Lung microvascular endothelial cell (primary cell): ENCODE data around the gene SLC39A11. TPM values are rescaled to one million over a fixed set of nuclear protein-coding genes. Genes with fewer than 3 reads are reported as not detected.
A peak's percentile ranks its signal among the peaks of the same experiment; 100 is the strongest.
"Not testable (repeated sequence)": the region's sequence is repeated elsewhere in the genome, so short reads cannot be mapped to it uniquely, and the experiment has no call there.

Source experiments
- DNase-seq, 2 donors: peaks; one replicate each; pipeline versions ENCODE4 v3.0.0 to v3.0.0-alpha.2; 2010; ENCODE audit warnings: low read depth in 2 of 2
- total RNA-seq: library from RNA; depleted of rRNA; stranded (reverse); fragments of >200 nt; gene quantifications from 2 replicates; pipeline ENCODE4 v1.2.1, GENCODE V29; 2014

The SLC39A11 gene
- total RNA-seq, 1 donor from 2014 or later: 12.7 TPM

DNA sequence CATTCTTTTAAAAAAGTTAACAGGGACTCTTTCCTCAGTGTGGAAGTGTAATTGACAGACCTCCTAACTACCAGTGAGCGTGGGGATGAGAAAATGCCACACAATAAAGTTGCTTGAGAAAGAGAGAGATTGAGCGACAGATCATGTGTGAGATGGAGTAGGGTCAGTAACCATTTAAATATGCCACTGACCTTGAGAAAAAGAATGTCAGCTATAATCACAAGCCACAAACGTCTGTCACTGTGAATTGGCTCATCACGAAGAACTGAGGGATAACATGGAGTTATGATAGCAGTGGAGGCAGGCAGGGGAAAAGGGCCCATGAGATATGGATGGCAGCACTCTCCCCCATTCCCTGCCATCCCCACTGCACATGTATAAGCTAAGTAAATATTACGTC lies 253.9 kb downstream of the SLC39A11 start:
- DNase-seq: no peak

DNA sequence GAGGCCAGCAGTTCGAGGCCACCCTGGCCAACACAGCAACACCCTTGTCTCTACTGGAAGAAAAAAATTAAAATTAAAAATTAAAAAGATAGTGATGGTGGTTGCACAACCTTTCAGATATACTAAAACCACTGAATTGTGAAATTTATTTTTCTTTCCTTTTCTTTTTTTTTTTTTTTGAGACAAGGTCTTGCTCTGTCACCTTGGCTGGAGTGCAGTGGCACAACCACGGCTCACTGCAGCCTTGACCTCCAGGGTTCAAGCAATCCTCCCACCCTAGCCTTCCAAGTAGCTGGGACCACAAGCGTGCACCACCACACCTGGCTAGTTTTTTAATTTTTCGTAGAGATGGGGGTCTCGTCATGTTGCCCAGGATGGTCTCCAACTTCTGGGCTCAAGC lies 254.4 kb downstream of the SLC39A11 start:
- no peak for DNase-seq

DNA sequence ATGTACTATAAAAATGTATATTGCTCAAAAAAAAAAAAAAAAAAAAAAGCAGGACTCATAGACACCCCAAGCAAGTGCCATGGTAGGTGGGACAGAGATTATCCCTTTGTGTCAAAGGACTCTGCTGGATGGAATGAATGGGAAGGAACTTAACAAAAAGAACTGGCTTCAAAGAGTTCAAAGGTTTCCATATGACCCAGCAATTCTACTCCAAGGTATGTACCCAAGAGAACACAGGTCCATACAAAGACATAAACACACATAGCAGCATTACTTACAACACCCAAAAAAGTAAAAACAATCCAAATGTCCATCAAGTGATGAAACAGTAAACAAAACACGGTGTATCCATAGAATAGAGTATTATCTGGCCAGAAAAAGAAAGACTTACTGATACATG lies 255.2 kb downstream of the SLC39A11 start:
- DNase-seq: no peak

DNA sequence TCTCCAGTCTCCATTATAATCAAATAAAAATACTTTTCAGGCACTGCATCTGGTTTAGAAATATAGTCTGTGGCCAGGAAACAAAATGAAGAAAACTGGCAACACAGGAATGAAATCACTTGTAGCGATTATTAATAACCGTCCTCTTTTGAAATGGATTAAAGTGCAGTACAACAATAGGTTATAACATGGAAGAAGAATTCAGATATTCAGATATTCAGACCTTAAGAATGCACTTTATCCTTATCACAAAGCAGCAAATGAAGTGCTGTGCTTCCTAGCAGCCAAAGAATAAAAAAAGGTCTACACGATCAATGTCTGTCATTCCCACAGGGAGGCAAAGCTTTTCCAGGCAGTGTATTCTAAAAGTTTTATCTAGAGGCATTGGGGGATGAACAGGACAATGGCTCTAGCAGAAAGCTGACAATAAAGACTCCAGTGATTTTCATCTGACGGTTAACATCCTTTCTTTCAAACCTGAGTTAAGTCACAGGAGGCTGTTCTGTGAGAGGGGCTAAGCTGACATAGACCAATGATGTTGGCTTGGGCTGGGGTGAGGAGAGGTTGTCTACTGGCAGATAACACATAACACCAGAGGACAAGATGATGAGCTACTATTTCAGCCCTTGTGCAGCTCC lies 259.2 kb downstream of the SLC39A11 start:
- DNase-seq: no peak

DNA sequence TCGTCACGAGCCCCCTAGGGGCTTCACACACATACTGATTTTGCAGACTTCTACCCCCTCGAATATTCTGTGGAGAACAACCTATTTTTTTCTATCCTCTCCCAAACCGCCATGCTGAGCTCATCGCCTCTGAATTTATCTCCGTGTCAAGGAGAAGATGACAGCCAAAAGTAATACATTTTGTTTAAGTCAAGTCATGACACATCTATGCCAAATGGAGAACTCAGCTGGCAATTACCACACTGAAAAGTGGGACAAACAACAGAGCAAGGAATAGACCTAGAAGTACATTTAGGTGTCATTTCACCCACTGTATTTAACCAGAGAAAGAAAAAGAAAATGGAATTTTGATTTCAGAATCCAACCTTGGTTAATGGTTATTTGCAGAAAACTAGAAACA lies 260.2 kb downstream of the SLC39A11 start:
- DNase-seq: no peak

DNA sequence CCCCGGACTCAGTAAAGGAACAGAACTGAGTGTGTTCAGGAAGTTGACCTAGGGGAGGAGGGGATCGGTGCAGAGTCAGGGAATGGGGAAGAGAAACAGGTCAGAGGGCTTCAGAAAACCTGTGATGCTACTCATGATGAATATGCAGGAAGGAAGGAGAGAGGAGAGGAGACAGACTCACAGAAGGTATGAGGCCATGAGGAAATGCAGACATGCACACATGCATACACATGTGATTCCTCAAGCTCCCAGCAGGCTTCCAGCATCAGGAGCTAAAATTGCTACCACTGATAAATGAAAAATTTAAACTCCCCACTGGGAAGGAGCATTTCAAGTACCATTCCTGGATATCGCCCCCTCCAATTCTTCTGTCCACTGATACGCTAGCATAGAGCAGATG lies 262.6 kb downstream of the SLC39A11 start:
- no peak for DNase-seq

DNA sequence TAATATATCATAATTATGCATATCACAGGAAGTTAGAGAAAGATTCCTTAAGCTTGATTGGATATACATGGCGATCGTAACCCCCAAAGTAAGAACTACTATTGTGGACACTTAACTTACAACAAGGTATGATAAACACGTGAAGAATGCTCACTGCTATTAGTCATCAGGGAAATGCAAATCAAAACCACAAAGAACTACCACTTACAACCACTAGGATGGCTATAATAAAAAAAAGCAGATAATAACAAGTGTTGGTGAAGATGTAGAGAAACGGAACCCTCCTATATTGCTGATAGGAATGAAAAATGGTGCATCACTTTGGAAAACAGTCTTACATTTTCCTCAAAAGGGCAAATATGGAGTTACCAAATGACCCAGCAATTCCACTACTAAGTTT lies 265.9 kb downstream of the SLC39A11 start:
- DNase-seq: peak in 1 of 2 donors; percentile 14

DNA sequence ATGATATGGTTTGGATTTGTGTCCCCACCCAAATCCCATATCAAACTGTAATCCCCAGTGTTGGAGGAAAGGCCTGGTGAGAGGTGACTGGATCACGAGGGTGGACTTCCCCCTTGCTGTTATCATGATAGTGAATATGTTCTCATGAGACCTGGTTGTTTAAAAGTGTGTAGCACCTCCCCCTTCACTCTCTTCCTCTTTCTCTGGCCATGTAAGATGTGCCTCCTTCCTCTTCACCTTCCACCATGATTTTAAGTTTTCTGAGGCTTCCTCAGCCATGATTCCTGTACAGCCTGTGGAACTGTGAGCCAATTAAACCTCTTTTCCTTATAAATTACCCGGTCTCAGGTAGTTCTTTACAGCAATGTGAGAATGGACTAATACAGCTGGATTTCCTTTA lies 266.4 kb downstream of the SLC39A11 start:
- not testable (repeated sequence) for DNase-seq

DNA sequence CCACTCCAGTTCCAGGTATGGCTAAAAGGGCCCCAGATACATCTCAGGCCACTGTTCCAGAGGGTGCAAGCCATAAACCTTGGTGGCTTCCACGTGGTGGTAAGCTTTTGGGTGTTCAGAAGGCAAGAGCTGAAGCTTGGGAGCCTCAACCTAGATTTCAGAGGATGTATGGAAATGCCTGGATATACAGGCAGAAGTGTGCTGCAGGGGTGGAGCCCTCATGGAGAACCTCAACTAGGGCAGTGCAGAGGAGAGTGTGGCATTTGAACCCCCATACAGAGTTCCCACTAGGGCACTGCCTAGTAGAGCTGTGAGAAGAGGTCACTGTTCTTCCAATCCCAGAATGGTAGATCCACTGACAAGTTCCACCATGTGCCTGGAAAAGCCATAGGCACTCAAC lies 267.3 kb downstream of the SLC39A11 start:
- no peak for DNase-seq

DNA sequence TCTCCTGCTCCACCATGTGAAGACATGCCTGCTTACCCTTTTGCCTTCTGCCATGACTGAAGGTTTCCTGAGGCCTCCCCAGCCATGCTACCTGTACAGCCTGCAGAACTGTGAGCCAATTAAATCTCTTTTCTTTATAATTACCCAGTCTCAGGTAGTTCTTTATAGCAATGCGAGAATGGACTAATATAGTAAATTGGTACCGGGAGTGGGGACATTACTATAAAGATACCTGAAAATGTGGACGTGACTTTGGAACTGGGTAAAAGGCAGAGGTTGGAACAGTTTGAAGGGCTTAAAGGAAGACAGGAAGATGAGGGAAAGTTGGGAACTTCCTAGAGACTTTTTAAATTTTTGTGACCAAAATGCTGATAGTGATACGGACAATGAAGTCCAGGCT lies 268.2 kb downstream of the SLC39A11 start:
- not testable (repeated sequence) for DNase-seq

DNA sequence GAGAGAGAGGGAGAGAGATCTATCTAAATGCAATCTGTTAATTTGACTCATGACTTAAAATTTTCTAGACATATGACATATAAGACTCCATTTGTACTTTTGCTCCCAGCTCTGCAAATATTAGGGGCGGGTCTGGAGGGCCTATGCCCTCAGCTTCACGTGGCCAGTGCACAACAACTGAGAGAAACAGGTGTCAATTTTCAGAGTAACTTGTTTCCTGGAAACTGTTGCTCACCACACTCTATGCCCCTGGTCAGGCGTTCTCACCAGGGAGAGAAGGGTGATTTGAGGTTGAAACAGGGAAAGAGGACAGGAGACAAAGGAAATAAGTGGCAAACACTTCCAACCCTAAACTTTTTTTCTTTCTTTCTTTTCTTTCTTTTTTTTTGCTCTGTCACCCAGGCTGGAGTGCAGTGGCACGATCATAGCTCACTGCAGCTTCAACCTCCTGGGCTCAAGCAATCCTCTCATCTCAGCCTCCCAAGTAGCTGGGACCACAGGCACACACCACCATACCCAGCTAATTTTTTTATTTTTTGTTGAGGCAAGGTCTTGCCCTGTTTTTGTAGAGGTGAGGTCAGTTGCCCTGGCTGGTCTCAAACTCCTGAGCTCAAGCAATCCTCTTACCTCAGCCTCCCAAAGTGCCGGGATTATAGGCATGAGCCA lies 270.0 kb downstream of the SLC39A11 start:
- DNase-seq: peak in 1 of 2 donors; percentile 13

DNA sequence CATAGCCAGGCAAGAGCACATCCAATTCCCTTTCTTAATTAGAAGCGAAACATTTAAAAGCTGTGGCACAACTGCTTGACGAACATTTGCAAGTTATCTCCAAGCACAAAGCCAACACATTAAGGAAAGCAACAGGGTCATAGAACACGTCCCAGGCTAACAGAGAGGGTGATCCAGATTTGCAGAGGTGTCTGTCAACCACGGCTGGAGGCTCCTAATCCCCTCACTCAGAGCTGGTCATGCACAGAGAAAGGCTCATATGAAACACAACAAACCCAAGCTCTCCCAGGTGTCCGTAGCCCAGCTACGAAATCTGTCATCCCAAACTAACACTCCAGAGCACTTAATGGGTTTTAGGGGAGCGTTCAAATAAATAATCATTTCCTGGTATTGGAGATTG lies 276.1 kb downstream of the SLC39A11 start:
- DNase-seq: no peak

DNA sequence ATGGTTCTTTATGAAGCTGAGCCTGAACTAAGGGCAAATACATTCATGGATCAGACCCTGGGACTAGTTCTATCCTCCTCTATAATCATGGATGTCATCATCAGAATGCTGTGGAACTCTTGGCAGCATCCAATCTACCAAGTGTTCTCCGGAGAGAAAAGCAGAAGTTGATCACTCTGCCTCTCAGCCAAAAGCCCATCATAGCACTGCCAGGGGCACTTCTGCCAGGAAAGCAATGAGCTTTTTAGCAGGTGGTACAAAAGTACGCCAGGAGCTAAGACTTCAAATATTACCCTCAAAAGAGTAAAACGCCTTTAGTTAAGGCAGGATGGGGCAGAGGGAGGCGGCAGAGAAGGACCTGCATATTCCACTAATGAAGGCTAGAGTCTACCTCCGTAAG lies 279.0 kb downstream of the SLC39A11 start:
- no peak for DNase-seq

DNA sequence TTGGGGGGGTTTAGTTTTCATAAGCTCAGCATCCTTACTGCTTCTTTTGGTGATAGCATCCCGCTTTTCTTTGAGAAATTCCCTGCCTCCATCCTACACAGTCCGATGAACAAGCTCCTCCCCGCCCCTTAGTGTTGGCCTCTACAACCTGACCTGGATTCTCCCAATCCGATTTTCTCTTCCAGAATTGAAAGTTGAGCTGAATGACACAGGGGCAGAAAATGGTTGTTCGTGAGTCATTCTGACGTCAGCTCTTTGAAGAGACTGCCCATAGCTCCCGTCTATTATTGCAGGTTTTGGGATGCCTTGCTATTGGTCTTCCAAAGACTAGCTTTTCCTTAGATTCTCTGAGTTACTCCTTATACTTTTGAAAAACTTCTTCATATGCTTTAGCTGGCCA lies 279.7 kb downstream of the SLC39A11 start:
- peak in 1 of 2 donors; percentile 8 for DNase-seq

DNA sequence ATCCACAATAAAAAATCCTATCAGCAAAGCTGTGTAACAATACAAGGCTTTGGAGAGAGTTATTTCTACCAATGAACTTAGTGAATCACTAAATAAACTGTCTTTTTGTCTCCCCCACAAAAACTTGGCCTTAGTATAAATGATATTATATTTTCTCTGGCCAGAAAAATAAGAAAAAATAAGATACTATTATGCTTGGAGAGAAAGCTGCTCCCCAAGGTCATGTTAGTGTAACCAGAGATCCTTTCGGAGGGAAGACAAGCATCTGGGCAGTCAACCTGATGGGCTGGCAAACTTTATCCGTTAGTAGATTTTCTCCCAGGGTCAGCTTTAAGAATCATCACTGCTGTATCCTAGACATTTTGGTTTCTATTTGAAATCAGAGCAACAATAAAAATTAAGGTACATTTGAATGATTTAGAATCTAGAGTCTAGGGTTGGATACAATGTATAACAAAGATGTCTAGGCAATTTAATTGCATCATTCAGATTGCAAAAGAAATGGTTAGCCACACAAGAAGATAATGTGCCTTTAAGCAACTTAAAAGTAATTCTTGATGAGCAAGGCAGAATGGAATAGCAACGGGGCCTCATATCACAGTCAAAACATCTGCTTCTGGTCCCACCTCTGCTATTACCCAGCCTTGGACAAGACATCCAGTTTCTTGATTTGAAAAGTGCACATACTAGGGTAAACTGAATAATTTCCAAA lies 280.4 kb downstream of the SLC39A11 start:
- no peak for DNase-seq

DNA sequence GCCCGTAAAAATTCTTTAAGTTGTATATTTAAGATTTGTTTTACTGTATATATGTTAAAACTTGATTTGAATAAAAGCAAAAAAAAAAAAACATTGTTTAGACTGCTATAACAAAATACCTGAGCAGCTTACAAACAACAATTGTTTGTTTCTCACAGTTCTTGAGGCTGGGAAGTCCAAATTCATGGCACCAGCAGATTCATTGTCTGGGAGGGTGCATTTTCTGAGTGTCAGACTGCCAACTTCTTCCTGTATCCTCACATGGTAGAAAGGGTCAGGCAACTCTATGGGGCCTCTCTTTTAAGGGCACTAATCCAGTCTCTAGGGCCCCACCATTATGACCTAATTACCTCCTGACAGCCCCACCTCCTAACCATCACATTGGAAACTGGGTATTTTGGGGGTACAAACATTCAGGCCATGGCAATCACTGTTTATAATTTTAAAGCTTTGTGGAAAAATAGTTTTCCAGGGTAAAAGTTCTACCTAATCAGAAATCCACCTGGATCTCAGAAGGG lies 281.4 kb downstream of the SLC39A11 start:
- DNase-seq: no peak

DNA sequence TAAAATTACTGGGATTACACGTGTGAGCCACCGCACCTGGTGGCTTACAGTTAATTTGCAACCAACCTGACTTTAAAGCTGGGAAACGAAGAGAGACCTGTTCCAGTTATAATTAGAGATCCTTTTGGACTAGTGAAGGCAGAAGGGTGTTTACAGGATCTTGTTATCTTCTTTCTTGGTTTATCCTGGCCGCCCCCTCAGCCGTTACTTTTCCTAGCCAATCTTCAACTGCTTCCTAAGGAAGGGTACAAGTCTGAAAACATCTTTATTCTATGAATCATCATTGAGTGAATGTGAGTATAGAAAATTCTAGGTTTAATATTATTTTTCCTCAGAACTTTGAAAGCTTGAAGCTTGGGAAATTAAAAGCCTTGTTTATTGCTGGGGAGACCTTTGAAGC lies 286.5 kb downstream of the SLC39A11 start:
- no peak for DNase-seq

DNA sequence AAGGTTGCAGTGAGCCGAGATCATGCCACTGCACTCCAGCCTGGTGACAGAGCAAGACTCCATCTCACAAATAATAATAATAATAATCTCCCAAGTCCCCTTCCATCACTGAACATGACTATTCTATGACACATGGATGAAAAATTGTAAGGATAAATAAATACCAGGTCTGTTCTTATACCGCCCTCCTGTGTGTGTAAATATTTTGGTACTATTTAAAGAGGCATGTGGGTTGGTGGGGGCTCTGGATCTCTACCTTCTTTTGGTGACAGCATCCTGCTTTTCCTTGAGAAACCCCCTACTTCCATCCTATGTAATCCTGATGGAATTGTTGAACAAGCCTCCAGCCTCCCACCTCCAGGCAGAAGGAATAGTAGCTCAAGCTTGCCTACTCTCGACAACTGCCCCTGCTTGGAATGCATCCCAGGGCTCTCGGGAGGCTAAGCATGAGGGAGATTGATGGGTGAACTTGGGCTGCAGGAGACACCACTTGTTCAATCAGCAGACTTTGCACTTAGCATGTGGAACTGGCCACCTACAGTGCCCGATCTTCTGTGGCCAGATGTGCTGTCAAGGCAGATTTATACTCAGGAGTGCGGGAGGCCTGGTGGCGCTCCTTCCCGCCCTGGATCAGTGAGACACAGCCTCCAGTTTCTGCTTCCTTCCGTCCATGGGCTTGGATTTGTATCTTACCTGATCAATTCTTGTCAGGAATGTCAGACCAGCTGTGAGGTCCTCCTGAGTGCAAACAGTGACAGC lies 287.4 kb downstream of the SLC39A11 start:
- no peak for DNase-seq

DNA sequence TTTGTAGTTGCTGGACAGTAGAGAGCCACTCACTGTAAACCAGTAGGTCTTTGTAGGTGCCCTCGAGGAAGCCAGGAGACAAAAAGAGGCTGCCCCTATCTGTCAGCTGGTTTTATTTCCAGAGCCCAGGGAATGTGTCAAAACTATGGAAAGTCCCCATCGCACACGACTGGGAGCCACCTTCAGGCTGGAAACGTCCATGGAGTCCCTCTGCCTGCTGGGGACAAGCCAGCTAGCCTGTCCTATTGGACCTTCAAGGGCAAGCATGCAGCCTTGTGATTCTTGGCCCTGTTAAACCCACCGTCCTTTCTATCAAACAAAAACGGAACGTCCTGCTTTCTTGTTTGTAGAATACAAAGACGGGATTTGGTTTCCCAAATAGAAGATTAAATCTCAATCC lies 289.8 kb downstream of the SLC39A11 start:
- DNase-seq: no peak

DNA sequence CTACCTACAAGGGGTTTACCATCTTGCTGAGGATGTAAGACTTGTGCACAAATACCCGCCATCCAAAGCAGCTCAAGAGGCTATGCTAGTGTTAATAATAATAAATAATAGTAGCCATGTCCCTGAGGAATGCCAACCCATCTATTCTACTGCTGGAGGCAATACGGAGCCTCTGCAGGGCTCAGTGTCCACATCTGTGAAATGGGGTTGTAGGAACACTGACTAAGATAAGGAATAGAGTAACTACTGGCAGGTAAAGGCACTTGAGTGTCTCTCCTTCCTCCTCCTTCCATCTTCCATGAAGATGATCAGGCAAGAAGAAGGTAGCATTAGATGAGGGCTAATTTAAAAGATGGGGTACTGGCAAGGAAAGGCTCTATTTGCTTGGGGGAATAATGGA lies 295.3 kb downstream of the SLC39A11 start:
- no peak for DNase-seq

DNA sequence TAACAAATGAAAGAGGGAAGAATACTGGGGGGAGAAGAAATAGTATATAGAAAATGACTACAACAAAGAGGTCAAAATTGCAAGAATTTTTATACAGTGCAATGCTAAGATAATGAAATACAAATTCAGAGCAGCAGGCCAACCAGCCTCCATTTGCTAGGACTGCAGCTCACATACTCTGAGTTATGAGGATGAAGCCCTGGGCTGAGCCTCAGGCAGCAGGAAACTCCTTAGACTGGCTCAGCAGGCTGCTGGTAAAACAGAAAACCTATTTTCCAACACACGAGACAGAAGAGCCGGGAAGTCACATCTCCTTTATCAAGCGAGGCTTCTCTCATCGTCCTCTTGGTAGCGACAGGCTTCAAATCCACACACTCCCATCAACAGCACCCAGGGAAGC lies 296.5 kb downstream of the SLC39A11 start:
- no peak for DNase-seq

DNA sequence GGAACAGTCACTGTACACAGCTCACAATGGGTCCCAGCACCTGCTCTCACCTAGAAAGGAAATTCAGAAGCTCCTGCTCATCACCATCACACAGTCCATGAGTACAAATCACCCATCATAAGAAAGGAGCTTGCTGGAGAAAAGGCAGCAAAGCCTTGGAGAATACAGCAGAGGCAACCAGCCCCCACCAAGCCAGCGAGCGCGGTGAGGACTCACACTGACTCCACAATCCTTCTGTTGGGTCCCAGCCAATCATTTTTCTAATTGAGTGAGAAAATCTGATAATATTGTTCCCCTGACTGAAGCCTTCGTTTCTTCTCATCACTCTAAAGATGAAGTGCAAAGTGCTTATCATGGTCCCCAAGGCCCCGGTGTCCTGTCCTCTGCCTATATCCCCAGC lies 298.3 kb downstream of the SLC39A11 start:
- DNase-seq: no peak
